Peyer's patch (tissue), 4 donors: ENCODE measurements around the gene ME1.

Source experiments
- CTCF ChIP-seq, 6 experiments: fragments of 450-650 bp in 4 of 6; fragments of 200-600 bp in 2 of 6; sonication (generic) in 1 of 6; IDR thresholded peaks; one replicate each; pipeline ENCODE4 v1.5.1; 2017 to 2019; ENCODE audit warnings: antibody characterized with exemption in 6 of 6, mild to moderate bottlenecking in 3 of 6, moderate library complexity in 1 of 6
- POLR2A ChIP-seq, 2 donors: fragments of 450-650 bp; IDR thresholded peaks; one replicate each; pipeline ENCODE4 v1.5.1; 2017; ENCODE audit warnings: antibody characterized with exemption in 2 of 2, mild to moderate bottlenecking in 2 of 2, moderate library complexity in 2 of 2

- TF ChIP-seq CTCF (IDR thresholded peaks at IDR 0.05): no peak
- no peak for TF ChIP-seq POLR2A (IDR thresholded peaks at IDR 0.05)
Observed at GRCh38 chr6:83314693-83315092, 116.2 kb downstream of the ME1 start.
